Measurements from ENCODE around the gene CBX4.

Gene CBX4

GRCh38 chr17:79836972-79837887 lies 2.0 kb downstream of the CBX4 start:
- FAIRE-seq = peak; percentile 90
- DNase-seq (ENCODE audit: insufficient read length, low spot score) = peak; percentile 85
- TF ChIP-seq POU2F2 (IDR thresholded peaks at IDR 0.05; ENCODE audit: low read depth, low read length) (no peak), TAF1 (IDR thresholded peaks at IDR 0.05; ENCODE audit: low read depth, low read length) (no peak), POLR2AphosphoS5 (IDR thresholded peaks at IDR 0.05; ENCODE audit: low read depth, low read length) (no peak), PAX5 (IDR thresholded peaks at IDR 0.05; ENCODE audit: insufficient read depth, low read length, severe bottlenecking) (no peak), SPI1 (IDR thresholded peaks at IDR 0.05; ENCODE audit: low read depth, low read length) (no peak), POLR2A (IDR thresholded peaks at IDR 0.05; ENCODE audit: low read depth, low read length) (no peak)

GRCh38 chr17:79836510-79836971 lies 2.7 kb downstream of the CBX4 start:
- FAIRE-seq (no peak), DNase-seq (ENCODE audit: insufficient read length, low spot score) (no peak)
- TF ChIP-seq TAF1 (IDR thresholded peaks at IDR 0.05; ENCODE audit: low read depth, low read length) (no peak), POLR2A (IDR thresholded peaks at IDR 0.05; ENCODE audit: low read depth, low read length) (peak; percentile 9; the same call in 1 of the 2 replicates)

- DNase-seq (ENCODE audit: insufficient read length, low spot score) (no peak), FAIRE-seq (no peak)
- TF ChIP-seq POLR2AphosphoS5 (IDR thresholded peaks at IDR 0.05; ENCODE audit: low read depth, low read length) (0 out of 2 replicates have a peak, but pooled peaks have one; percentile 14), PAX5 (IDR thresholded peaks at IDR 0.05; ENCODE audit: insufficient read depth, low read length, severe bottlenecking) (no peak)
Observed at GRCh38 chr17:79835953-79836509, 3.2 kb downstream of the CBX4 start.

GRCh38 chr17:79835470-79835899 lies 3.8 kb downstream of the CBX4 start:
- DNase-seq (ENCODE audit: insufficient read length, low spot score) = no peak
- FAIRE-seq = no peak
- TF ChIP-seq PAX5 (IDR thresholded peaks at IDR 0.05; ENCODE audit: insufficient read depth, low read length, severe bottlenecking) (no peak), TAF1 (IDR thresholded peaks at IDR 0.05; ENCODE audit: low read depth, low read length) (no peak), SPI1 (IDR thresholded peaks at IDR 0.05; ENCODE audit: low read depth, low read length) (no peak), POU2F2 (IDR thresholded peaks at IDR 0.05; ENCODE audit: low read depth, low read length) (no peak), POLR2AphosphoS5 (IDR thresholded peaks at IDR 0.05; ENCODE audit: low read depth, low read length) (no peak), POLR2A (IDR thresholded peaks at IDR 0.05; ENCODE audit: low read depth, low read length) (no peak)

- peak; percentile 13 for FAIRE-seq
- TF ChIP-seq PAX5 (IDR thresholded peaks at IDR 0.05; ENCODE audit: insufficient read depth, low read length, severe bottlenecking) (no peak), POU2F2 (IDR thresholded peaks at IDR 0.05; ENCODE audit: low read depth, low read length) (no peak), POLR2AphosphoS5 (IDR thresholded peaks at IDR 0.05; ENCODE audit: low read depth, low read length) (no peak), SPI1 (IDR thresholded peaks at IDR 0.05; ENCODE audit: low read depth, low read length) (no peak), TAF1 (IDR thresholded peaks at IDR 0.05; ENCODE audit: low read depth, low read length) (no peak), POLR2A (IDR thresholded peaks at IDR 0.05; ENCODE audit: low read depth, low read length) (no peak)
- no peak for DNase-seq (ENCODE audit: insufficient read length, low spot score)
Observed at GRCh38 chr17:79834565-79835469, 4.4 kb downstream of the CBX4 start.

GRCh38 chr17:79833744-79834564 lies 5.3 kb downstream of the CBX4 start:
- TF ChIP-seq TAF1 (IDR thresholded peaks at IDR 0.05; ENCODE audit: low read depth, low read length) (no peak), POLR2A (IDR thresholded peaks at IDR 0.05; ENCODE audit: low read depth, low read length) (0 out of 2 replicates have a peak, but pooled peaks have one; percentile 17)
- DNase-seq (ENCODE audit: insufficient read length, low spot score) (no peak), FAIRE-seq (no peak)

- TF ChIP-seq POLR2AphosphoS5 (IDR thresholded peaks at IDR 0.05; ENCODE audit: low read depth, low read length) (no peak), POU2F2 (IDR thresholded peaks at IDR 0.05; ENCODE audit: low read depth, low read length) (no peak), SPI1 (IDR thresholded peaks at IDR 0.05; ENCODE audit: low read depth, low read length) (no peak), POLR2A (IDR thresholded peaks at IDR 0.05; ENCODE audit: low read depth, low read length) (no peak), PAX5 (IDR thresholded peaks at IDR 0.05; ENCODE audit: insufficient read depth, low read length, severe bottlenecking) (no peak), TAF1 (IDR thresholded peaks at IDR 0.05; ENCODE audit: low read depth, low read length) (no peak)
- DNase-seq (ENCODE audit: insufficient read length, low spot score) = no peak
- no peak for FAIRE-seq
Observed at GRCh38 chr17:79833110-79833450, 6.2 kb downstream of the CBX4 start.

- FAIRE-seq (no peak), DNase-seq (ENCODE audit: insufficient read length, low spot score) (no peak)
- TF ChIP-seq POLR2AphosphoS5 (IDR thresholded peaks at IDR 0.05; ENCODE audit: low read depth, low read length) = peak; percentile 46; the same call in 1 of the 2 replicates
- TF ChIP-seq POU2F2 (IDR thresholded peaks at IDR 0.05; ENCODE audit: low read depth, low read length) = no peak
Observed at GRCh38 chr17:79832218-79833109, 6.8 kb downstream of the CBX4 start.

Data from GM12891 (cell line).